Thymus (tissue), 11 donors: Measurements from ENCODE around the gene ATP6V0B. TPM values are rescaled to one million over a fixed set of nuclear protein-coding genes. Genes with fewer than 3 reads are reported as not detected.

Experiments
- DNase-seq, 9 donors: peaks; one replicate each; pipeline ENCODE4 v3.0.0-alpha.2; 2013; ENCODE audit warnings: low spot score in 9 of 9, low read depth in 6 of 9, missing footprints in 1 of 9
- H3K27ac ChIP-seq, 2 donors: one replicate each; pipeline ENCODE4 v1.5.1; 2013; ENCODE audit warnings: control low read depth in 1 of 2, low read depth in 1 of 2, low read length in 1 of 2, mild to moderate bottlenecking in 1 of 2, moderate library complexity in 1 of 2
- H3K27me3 ChIP-seq, 2 donors: one replicate each; pipeline ENCODE4 v1.5.1; 2013; ENCODE audit warnings: low read length in 1 of 2; ENCODE audit not compliant: control insufficient read depth in 2 of 2, insufficient read depth in 1 of 2
- H3K36me3 ChIP-seq, 2 donors: one replicate each; pipeline ENCODE4 v1.5.1; 2013; ENCODE audit warnings: low read length in 1 of 2, mild to moderate bottlenecking in 1 of 2, moderate library complexity in 1 of 2; ENCODE audit not compliant: control insufficient read depth in 2 of 2, insufficient read depth in 2 of 2
- H3K4me1 ChIP-seq, 2 donors: one replicate each; pipeline ENCODE4 v1.5.1; 2013; ENCODE audit warnings: low read length in 2 of 2; ENCODE audit not compliant: control insufficient read depth in 2 of 2, insufficient read depth in 2 of 2
- H3K4me3 ChIP-seq, 2 donors: one replicate each; pipeline ENCODE4 v1.5.1; 2013; ENCODE audit warnings: low read length in 2 of 2, control low read depth in 1 of 2, mild to moderate bottlenecking in 1 of 2
- H3K9me3 ChIP-seq, 2 donors: one replicate each; pipeline ENCODE4 v1.5.1; 2013; ENCODE audit warnings: low read length in 1 of 2, mild to moderate bottlenecking in 1 of 2; ENCODE audit not compliant: control insufficient read depth in 2 of 2, insufficient read depth in 1 of 2
- WGBS: extraction: QIAGEN DNeasy Blood & Tissue Kit; methylation state at CpG from one replicate; pipeline ENCODE4 v1.1.7; 2013; 5-methylcytosine and 5-hydroxymethylcytosine counted together
- polyA plus RNA-seq: library from polyadenylated mRNA; stranded (reverse); fragments of 200-250 nt; gene quantifications from one replicate; pipeline ENCODE4 v1.2.3, GENCODE V29; 2013
- total RNA-seq: library from RNA; stranded (reverse); fragments of 120-200 nt; gene quantifications from one replicate; pipeline ENCODE4 v1.2.4, GENCODE V29; 2013
- donor health status: healthy.

ATP6V0B gene
- total and polyA plus RNA-seq, 2 donors = 110 to 198 TPM

GRCh38 chr1:44014365-44015104, 39.8 kb downstream of the ATP6V0B start:
- Histone ChIP-seq H3K4me3 (no peak overlapping the region), H3K27ac (no peak overlapping the region), H3K4me1 (peaks cover 10 to 15% of the 10 kb centered on the region in 2 donors), H3K27me3 (no peaks in the 10 kb centered on the region), H3K9me3 (no peaks in the 10 kb centered on the region), H3K36me3 (no peaks in the 10 kb centered on the region)
- WGBS = 90% methylated on average over 8 of the region's 8 CpGs
- no peak for DNase-seq

- no peak for DNase-seq
- Histone ChIP-seq H3K4me1 (peaks cover 10 to 15% of the 10 kb centered on the region in 2 donors), H3K27ac (no peak overlapping the region), H3K4me3 (no peak overlapping the region), H3K9me3 (no peaks in the 10 kb centered on the region), H3K36me3 (no peaks in the 10 kb centered on the region), H3K27me3 (no peaks in the 10 kb centered on the region)
- WGBS = 93% methylated on average over 3 of the region's 3 CpGs
Measured at GRCh38 chr1:44015206-44015605, 40.4 kb downstream of the ATP6V0B start.

DNA sequence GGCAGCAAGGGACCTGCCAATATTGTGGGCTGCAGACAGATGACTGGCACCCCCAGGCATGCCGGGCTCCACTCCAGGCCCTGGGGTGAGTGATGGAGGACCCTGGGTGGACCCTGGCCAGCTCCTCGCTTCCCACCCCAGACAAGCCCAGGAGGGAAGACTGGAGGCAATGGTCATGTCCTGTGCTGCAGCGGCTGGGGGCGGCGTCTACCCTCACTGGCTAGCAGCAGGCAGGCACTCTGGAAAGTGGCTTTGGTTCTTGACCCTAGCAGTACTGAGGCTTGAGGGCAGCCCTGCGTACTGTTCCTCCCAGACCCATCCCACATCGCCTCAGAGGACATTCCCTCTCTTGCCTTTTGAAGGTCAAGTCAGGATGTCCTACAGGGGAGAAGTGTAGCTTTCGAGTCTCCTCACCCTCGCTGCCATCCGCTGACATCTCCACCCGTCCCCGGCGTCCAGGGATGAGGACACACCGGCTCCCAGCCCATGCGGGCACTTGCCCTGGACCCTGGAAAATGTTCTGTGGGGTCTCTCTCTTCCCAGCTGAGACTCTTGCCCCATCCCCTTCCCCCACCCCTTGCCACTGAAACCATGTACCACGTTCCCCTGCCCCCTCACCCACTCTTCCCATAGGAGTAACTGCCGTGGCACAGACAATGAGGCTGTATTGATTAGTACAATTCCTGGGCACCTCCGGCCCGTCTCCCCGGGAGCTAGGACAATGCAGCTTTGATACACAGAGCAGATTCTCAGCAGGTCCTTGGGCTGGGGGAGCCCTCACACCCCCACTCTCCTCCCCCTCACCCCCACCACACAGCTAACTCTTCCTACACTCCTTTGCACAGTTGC, 41.5 kb downstream of the ATP6V0B start:
- no peaks in the 10 kb centered on the region for H3K9me3 ChIP-seq
- DNase-seq = no peak
- H3K27me3 ChIP-seq = no peaks in the 10 kb centered on the region
- WGBS = 97% methylated on average over 20 of the region's 20 CpGs
- no peak overlapping the region for H3K4me3 ChIP-seq
- H3K4me1 ChIP-seq = peaks cover 10 to 15% of the 10 kb centered on the region in 2 donors
- H3K36me3 ChIP-seq = no peaks in the 10 kb centered on the region
- no peak overlapping the region for H3K27ac ChIP-seq

DNA sequence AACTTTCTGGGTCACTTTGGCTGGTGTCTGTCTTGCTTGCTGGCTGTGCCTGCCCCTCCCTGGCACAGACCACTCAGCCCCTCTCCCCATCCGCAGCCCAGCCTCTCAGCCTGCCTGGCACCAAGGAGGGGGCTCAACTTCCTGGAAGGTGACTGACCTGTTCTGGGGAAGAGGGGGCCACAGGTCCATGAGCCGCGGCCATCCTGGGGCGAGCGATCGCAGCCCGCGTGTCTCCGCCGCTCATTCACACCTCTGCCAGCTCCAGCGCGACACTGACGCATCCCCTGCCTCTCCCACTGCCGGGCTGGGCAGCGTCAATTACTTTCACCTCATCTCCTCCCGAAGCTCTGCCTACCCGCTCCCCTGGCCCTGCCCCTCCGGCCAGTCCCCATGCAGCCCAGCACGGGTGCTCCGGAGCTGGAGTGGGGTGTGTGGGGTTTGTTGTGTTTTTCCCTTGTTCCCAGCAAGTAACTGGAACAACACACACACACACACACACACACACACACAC, 42.2 kb downstream of the ATP6V0B start:
- no peaks in the 10 kb centered on the region for H3K36me3 ChIP-seq
- H3K9me3 ChIP-seq = no peaks in the 10 kb centered on the region
- H3K27me3 ChIP-seq = no peaks in the 10 kb centered on the region
- no peak for DNase-seq
- H3K27ac ChIP-seq = no peak overlapping the region
- peaks cover 10 to 15% of the 10 kb centered on the region in 2 donors for H3K4me1 ChIP-seq
- whole genome bisulfite sequencing = 98% methylated on average over 20 of the region's 20 CpGs
- H3K4me3 ChIP-seq = no peak overlapping the region

GRCh38 chr1:44019466-44019948, 44.7 kb downstream of the ATP6V0B start:
- H3K4me1 ChIP-seq = no peaks in the 10 kb centered on the region
- H3K4me3 ChIP-seq = no peak overlapping the region
- no peaks in the 10 kb centered on the region for H3K36me3 ChIP-seq
- no peak overlapping the region for H3K27ac ChIP-seq
- no peaks in the 10 kb centered on the region for H3K27me3 ChIP-seq
- no peaks in the 10 kb centered on the region for H3K9me3 ChIP-seq
- WGBS = 96% methylated on average over 13 of the region's 13 CpGs
- no peak for DNase-seq

- no peak overlapping the region for H3K4me3 ChIP-seq
- no peaks in the 10 kb centered on the region for H3K27me3 ChIP-seq
- H3K9me3 ChIP-seq = no peaks in the 10 kb centered on the region
- H3K36me3 ChIP-seq = no peaks in the 10 kb centered on the region
- H3K27ac ChIP-seq = no peak overlapping the region
- no peak for DNase-seq
- no peaks in the 10 kb centered on the region for H3K4me1 ChIP-seq
- WGBS = 88% methylated on average over 6 of the region's 6 CpGs
Measured at GRCh38 chr1:44020464-44020863, 45.7 kb downstream of the ATP6V0B start.

- H3K9me3 ChIP-seq = no peaks in the 10 kb centered on the region
- H3K4me3 ChIP-seq = no peak overlapping the region
- 95% methylated on average over 8 of the region's 8 CpGs for WGBS
- H3K4me1 ChIP-seq = no peaks in the 10 kb centered on the region
- no peaks in the 10 kb centered on the region for H3K36me3 ChIP-seq
- DNase-seq = no peak
- no peaks in the 10 kb centered on the region for H3K27me3 ChIP-seq
- H3K27ac ChIP-seq = no peak overlapping the region
Measured at GRCh38 chr1:44021156-44021555, 46.4 kb downstream of the ATP6V0B start.

- Histone ChIP-seq H3K4me3 (no peak overlapping the region), H3K27me3 (no peaks in the 10 kb centered on the region), H3K36me3 (no peaks in the 10 kb centered on the region), H3K9me3 (no peaks in the 10 kb centered on the region), H3K4me1 (no peaks in the 10 kb centered on the region), H3K27ac (no peak overlapping the region)
- DNase-seq = no peak
- 97% methylated on average over 10 of the region's 10 CpGs for WGBS
Measured at GRCh38 chr1:44021581-44022321, 47.0 kb downstream of the ATP6V0B start.
